Neural progenitor cell (in vitro differentiated cells): ENCODE measurements around the gene GRIK3. TPM values are rescaled to one million over a fixed set of nuclear protein-coding genes. Genes with fewer than 3 reads are reported as not detected.

Source experiments
- DNase-seq: peaks from one replicate; pipeline ENCODE4 v3.0.0-alpha.2; 2016; ENCODE audit warnings: low spot score
- H2AFZ ChIP-seq: fragments of 200-600 bp; sonication (generic); replicated peaks from 2 replicates; pipeline ENCODE4 v1.6.1; 2016; ENCODE audit warnings: antibody characterized with exemption
- H3F3A ChIP-seq: fragments of 200-600 bp; sonication (generic); 2 replicates; pipeline ENCODE4 v1.6.1; 2016; ENCODE audit warnings: antibody characterized with exemption, low read depth
- H3K27ac ChIP-seq: fragments of 200-600 bp; sonication (generic); 2 replicates; pipeline ENCODE4 v1.5.1; 2016; ENCODE audit warnings: mild to moderate bottlenecking
- H3K27me3 ChIP-seq: fragments of 200-600 bp; sonication (generic); 2 replicates; pipeline ENCODE4 v1.6.1; 2016; ENCODE audit warnings: mild to moderate bottlenecking, moderate library complexity
- H3K36me3 ChIP-seq: fragments of 200-600 bp; sonication (generic); 2 replicates; pipeline ENCODE4 v1.5.1; 2016
- H3K4me1 ChIP-seq: fragments of 200-600 bp; sonication (generic); 2 replicates; pipeline ENCODE4 v1.6.1; 2016; ENCODE audit warnings: mixed run types
- H3K4me2 ChIP-seq: fragments of 200-600 bp; sonication (generic); 2 replicates; pipeline ENCODE4 v1.6.1; 2016
- H3K4me3 ChIP-seq: fragments of 200-600 bp; sonication (generic); 2 replicates; pipeline ENCODE4 v1.5.1; 2016
- H3K79me2 ChIP-seq: fragments of 200-600 bp; sonication (generic); 2 replicates; pipeline ENCODE4 v1.6.1; 2016; ENCODE audit warnings: low read depth
- H3K9ac ChIP-seq: fragments of 200-600 bp; sonication (generic); 2 replicates; pipeline ENCODE4 v1.6.1; 2016
- H3K9me3 ChIP-seq: fragments of 200-600 bp; sonication (generic); 2 replicates; pipeline ENCODE4 v1.5.1; 2016; ENCODE audit warnings: low read depth
- H4K20me1 ChIP-seq: fragments of 200-600 bp; sonication (generic); 2 replicates; pipeline ENCODE4 v1.6.1; 2016; ENCODE audit warnings: low read depth
- H3K27ac Mint-ChIP-seq: 3 replicates; pipeline ENCODE4 v1.8.0; 2021; ENCODE audit warnings: mixed read lengths
- H3K27me3 Mint-ChIP-seq: 2 replicates; pipeline ENCODE4 v1.8.0; 2022; ENCODE audit warnings: low read depth, mild to moderate bottlenecking, inconsistent platforms, moderate library complexity, mixed read lengths; ENCODE audit not compliant: insufficient read depth
- H3K36me3 Mint-ChIP-seq: 3 replicates; pipeline ENCODE4 v1.8.0; 2021; ENCODE audit warnings: mixed read lengths
- H3K4me1 Mint-ChIP-seq: 3 replicates; pipeline ENCODE4 v1.8.0; 2021; ENCODE audit warnings: mixed read lengths
- H3K4me3 Mint-ChIP-seq: 3 replicates; pipeline ENCODE4 v1.8.0; 2021; ENCODE audit warnings: mild to moderate bottlenecking, moderate library complexity, mixed read lengths
- H3K9me3 Mint-ChIP-seq: 3 replicates; pipeline ENCODE4 v1.8.0; 2020; ENCODE audit warnings: mixed read lengths
- EZH2 ChIP-seq: fragments of 200-600 bp; sonication (generic); IDR thresholded peaks from 2 replicates; pipeline ENCODE4 v1.6.1; 2017; ENCODE audit warnings: antibody characterized with exemption, mild to moderate bottlenecking, moderate library complexity
- EZH2phosphoT487 ChIP-seq: fragments of 200-600 bp; sonication (generic); IDR thresholded peaks from 2 replicates; pipeline ENCODE4 v1.6.1; 2017; ENCODE audit warnings: antibody characterized with exemption
- total RNA-seq: library from RNA; depleted of rRNA; stranded (reverse); fragments of >200 nt; gene quantifications from 2 replicates; pipeline ENCODE4 v1.2.3, GENCODE V29; 2015; ENCODE audit warnings: low replicate concordance
- TF ChIP-seq, protein P1 (sequence below): fragments of 200-600 bp; sonication (generic); IDR thresholded peaks from 2 replicates; pipeline ENCODE4 v1.5.1; 2017; ENCODE audit warnings: antibody characterized with exemption, mild to moderate bottlenecking

Gene GRIK3
- total RNA-seq, 1 donor from 2014 or later: 1.7 TPM

DNA sequence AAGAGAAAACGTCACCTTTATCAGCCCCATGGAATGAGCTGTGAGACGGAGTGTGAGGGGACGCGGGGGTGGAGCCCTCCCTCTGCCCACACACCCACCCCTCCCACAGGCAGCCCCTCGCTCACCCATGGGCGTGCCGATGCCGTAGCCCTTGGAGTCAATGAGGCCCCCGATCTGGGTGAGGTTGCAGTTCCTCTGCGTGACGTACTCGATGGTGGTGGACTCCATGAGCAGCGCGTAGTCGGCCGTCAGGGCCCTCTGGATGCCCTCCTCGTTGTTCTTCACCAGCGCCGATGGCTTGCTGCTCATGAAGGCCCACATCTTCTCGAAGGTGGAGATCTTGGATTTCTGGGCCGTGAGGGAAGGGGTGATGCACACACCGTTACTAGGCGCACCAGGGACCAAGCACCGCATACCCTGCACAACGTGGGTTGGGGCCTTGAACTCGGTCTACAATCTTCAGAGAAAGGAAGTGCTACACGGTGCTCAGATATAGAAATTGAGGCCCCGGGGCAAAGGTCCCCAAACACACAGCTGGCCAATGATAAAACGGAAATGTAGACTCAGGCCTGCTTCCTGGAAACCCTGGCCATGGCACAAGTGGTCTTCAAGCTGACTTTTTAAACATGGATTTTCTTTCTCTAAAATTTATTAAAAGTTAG is 228.2 kb downstream of the GRIK3 start:
- H2AFZ ChIP-seq: no peak overlapping the region
- no peak overlapping the region for H3K4me3 ChIP-seq
- no peak overlapping the region for H3K27ac ChIP-seq
- H3K36me3 Mint-ChIP-seq: no peaks in the 10 kb centered on the region
- peaks cover 6% of the 10 kb centered on the region for H3K4me1 Mint-ChIP-seq
- H3K79me2 ChIP-seq: no peaks in the 10 kb centered on the region
- H3K4me3 Mint-ChIP-seq: no peak overlapping the region
- DNase-seq: no peak
- no peak overlapping the region for H3K9ac ChIP-seq
- H3K27ac Mint-ChIP-seq: no peak overlapping the region
- H3K4me2 ChIP-seq: no peak overlapping the region
- H3F3A ChIP-seq: peaks cover 12% of the 10 kb centered on the region
- no peaks in the 10 kb centered on the region for H3K9me3 Mint-ChIP-seq
- TF ChIP-seq, protein P1, sequence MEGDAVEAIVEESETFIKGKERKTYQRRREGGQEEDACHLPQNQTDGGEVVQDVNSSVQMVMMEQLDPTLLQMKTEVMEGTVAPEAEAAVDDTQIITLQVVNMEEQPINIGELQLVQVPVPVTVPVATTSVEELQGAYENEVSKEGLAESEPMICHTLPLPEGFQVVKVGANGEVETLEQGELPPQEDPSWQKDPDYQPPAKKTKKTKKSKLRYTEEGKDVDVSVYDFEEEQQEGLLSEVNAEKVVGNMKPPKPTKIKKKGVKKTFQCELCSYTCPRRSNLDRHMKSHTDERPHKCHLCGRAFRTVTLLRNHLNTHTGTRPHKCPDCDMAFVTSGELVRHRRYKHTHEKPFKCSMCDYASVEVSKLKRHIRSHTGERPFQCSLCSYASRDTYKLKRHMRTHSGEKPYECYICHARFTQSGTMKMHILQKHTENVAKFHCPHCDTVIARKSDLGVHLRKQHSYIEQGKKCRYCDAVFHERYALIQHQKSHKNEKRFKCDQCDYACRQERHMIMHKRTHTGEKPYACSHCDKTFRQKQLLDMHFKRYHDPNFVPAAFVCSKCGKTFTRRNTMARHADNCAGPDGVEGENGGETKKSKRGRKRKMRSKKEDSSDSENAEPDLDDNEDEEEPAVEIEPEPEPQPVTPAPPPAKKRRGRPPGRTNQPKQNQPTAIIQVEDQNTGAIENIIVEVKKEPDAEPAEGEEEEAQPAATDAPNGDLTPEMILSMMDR: no peak
- no peak for TF ChIP-seq EZH2phosphoT487
- TF ChIP-seq EZH2: no peak
- H4K20me1 ChIP-seq: no peaks in the 10 kb centered on the region
- peaks cover 18% of the 10 kb centered on the region for H3K4me1 ChIP-seq
- no peaks in the 10 kb centered on the region for H3K9me3 ChIP-seq
- peaks cover 5% of the 10 kb centered on the region for H3K27me3 Mint-ChIP-seq
- no peaks in the 10 kb centered on the region for H3K27me3 ChIP-seq
- H3K36me3 ChIP-seq: no peaks in the 10 kb centered on the region

DNA sequence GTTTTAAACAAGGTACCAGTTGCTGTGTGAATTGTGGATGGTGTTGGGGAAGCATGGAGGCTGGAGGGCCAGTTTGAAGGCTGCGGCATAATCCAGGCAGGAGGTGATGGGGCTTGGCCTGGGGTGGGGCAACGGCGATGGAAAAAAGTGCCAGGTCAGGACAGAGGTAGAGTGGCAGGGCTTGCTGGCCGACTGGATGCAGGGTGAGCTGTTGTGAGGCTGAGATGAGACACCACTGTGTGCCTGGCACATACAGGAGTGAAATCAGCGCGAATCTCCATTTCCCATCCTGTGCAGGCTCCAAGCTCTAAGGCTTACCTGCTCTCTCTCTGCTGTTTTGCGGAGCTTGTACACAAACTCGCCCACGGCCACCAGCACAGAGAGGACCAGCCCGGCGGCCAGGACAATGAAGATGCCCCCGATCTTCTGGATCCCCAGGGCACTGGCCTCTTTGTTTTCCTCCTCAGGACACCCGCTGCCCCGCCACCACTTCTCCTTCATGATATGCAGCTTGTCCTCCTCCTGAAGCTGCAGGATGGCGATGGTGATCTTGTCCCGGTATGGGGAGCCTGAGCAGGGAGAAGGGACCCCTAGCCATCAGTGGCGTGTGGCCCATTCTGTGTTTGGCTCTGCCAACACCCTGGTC is 229.5 kb downstream of the GRIK3 start:
- H3K36me3 Mint-ChIP-seq: no peaks in the 10 kb centered on the region
- Histone ChIP-seq H3K27ac (no peak overlapping the region), H3K9me3 (no peaks in the 10 kb centered on the region), H2AFZ (no peak overlapping the region), H3K9ac (no peak overlapping the region), H3F3A (peaks cover 12% of the 10 kb centered on the region), H3K4me1 (peaks cover 18% of the 10 kb centered on the region), H3K36me3 (no peaks in the 10 kb centered on the region), H3K79me2 (no peaks in the 10 kb centered on the region), H4K20me1 (no peaks in the 10 kb centered on the region), H3K27me3 (no peaks in the 10 kb centered on the region), H3K4me2 (no peak overlapping the region), H3K4me3 (no peak overlapping the region)
- H3K27ac Mint-ChIP-seq: peak overlapping the region; percentile 36
- no peak overlapping the region for H3K4me3 Mint-ChIP-seq
- peaks cover 9% of the 10 kb centered on the region for H3K27me3 Mint-ChIP-seq
- H3K4me1 Mint-ChIP-seq: peaks cover 6% of the 10 kb centered on the region
- DNase-seq: no peak
- H3K9me3 Mint-ChIP-seq: no peaks in the 10 kb centered on the region
- TF ChIP-seq EZH2phosphoT487 (no peak), EZH2 (no peak)
- TF ChIP-seq, protein P1: no peak

DNA sequence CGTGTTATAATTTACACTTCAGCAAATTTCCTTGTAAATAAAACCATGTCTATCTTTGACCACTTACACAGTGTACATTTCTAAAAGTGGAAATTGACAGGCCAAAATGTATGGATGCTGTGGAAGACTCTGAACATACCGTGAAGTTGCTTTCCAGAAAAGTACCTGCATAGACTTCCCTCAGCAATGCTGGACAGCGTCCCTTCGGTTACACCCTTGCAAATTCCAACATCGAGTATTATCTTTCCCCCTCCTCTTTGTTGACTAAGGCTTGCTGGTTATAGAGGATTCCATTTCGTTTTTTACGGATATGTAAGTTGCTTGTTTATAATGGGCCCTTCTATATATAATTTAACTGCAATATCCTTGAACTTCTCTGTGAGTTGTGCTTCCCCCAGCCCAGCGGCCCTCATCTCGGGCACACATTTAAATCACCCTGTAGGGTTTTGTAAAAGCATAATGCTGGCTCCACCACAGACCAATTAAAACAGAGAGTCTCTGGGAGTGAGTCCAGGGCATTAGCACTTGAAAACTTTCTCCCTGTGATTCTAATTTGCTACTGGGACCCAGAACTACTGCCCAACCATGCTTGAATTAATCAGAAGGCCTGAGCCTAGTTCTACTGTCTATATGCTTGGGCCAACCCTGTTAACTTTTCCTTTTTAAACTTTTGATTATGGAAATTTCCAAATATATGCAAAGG is 230.3 kb downstream of the GRIK3 start:
- Histone ChIP-seq H3K4me2 (no peak overlapping the region), H3K9ac (no peak overlapping the region), H3K27ac (no peak overlapping the region), H3K36me3 (no peaks in the 10 kb centered on the region), H3K4me3 (no peak overlapping the region), H3K79me2 (no peaks in the 10 kb centered on the region), H4K20me1 (no peaks in the 10 kb centered on the region), H3K27me3 (no peaks in the 10 kb centered on the region), H3K4me1 (peaks cover 18% of the 10 kb centered on the region), H3K9me3 (no peaks in the 10 kb centered on the region), H3F3A (peaks cover 12% of the 10 kb centered on the region), H2AFZ (no peak overlapping the region)
- Mint-ChIP-seq H3K36me3 (no peaks in the 10 kb centered on the region), H3K4me1 (peaks cover 6% of the 10 kb centered on the region), H3K27ac (no peak overlapping the region), H3K27me3 (peaks cover 9% of the 10 kb centered on the region), H3K4me3 (no peak overlapping the region), H3K9me3 (no peaks in the 10 kb centered on the region)
- TF ChIP-seq EZH2phosphoT487 (no peak), EZH2 (no peak)
- TF ChIP-seq, protein P1: no peak
- no peak for DNase-seq
